H9 (cell line): Measurements from ENCODE around the gene NVL. TPM values are rescaled to one million over a fixed set of nuclear protein-coding genes. Genes with fewer than 3 reads are reported as not detected.

Experiments
- DNase-seq: peaks from one replicate; pipeline ENCODE4 v3.0.0-alpha.2; 2017
- H2AFZ ChIP-seq: one replicate; pipeline ENCODE4 v1.6.1; 2013; ENCODE audit warnings: mild to moderate bottlenecking, low read length, control low read depth, moderate library complexity
- H2AK5ac ChIP-seq: 2 replicates; pipeline ENCODE4 v1.6.1; 2013; ENCODE audit warnings: low read length, control low read depth, mixed read lengths; ENCODE audit not compliant: insufficient read length
- H2BK120ac ChIP-seq: one replicate; pipeline ENCODE4 v1.6.1; 2013; ENCODE audit warnings: low read depth, mild to moderate bottlenecking, low read length, control low read depth, inconsistent platforms; ENCODE audit not compliant: poor library complexity, severe bottlenecking
- H2BK12ac ChIP-seq: 2 replicates; pipeline ENCODE4 v1.6.1; 2013; ENCODE audit warnings: low read length, control low read depth, mixed read lengths, low read depth; ENCODE audit not compliant: insufficient read length
- H2BK15ac ChIP-seq: 2 replicates; pipeline ENCODE4 v1.6.1; 2013; ENCODE audit warnings: low read depth, low read length, control low read depth
- H2BK20ac ChIP-seq: one replicate; pipeline ENCODE4 v1.6.1; 2013; ENCODE audit warnings: low read depth, mild to moderate bottlenecking, low read length, control low read depth, inconsistent platforms; ENCODE audit not compliant: poor library complexity, severe bottlenecking
- H2BK5ac ChIP-seq: 2 replicates; pipeline ENCODE4 v1.6.1; 2013; ENCODE audit warnings: low read length, control low read depth, mixed read lengths; ENCODE audit not compliant: insufficient read length
- H3K14ac ChIP-seq: 2 replicates; pipeline ENCODE4 v1.6.1; 2013; ENCODE audit warnings: low read length, control low read depth; ENCODE audit not compliant: insufficient read depth
- H3K18ac ChIP-seq: 2 replicates; pipeline ENCODE4 v1.6.1; 2013; ENCODE audit warnings: low read depth, mild to moderate bottlenecking, mixed read lengths, low read length, control low read depth; ENCODE audit not compliant: insufficient read length
- H3K23ac ChIP-seq: 2 replicates; pipeline ENCODE4 v1.6.1; 2013; ENCODE audit warnings: low read length, control low read depth, mixed read lengths, low read depth; ENCODE audit not compliant: insufficient read length
- H3K23me2 ChIP-seq: 2 replicates; pipeline ENCODE4 v1.6.1; 2013; ENCODE audit warnings: low read depth, mild to moderate bottlenecking, mixed read lengths, low read length, control low read depth; ENCODE audit not compliant: insufficient read length, poor library complexity, severe bottlenecking
- H3K27ac ChIP-seq: 2 replicates; pipeline ENCODE4 v1.5.1; 2013; ENCODE audit warnings: low read length, control low read depth, mixed read lengths, low read depth; ENCODE audit not compliant: insufficient read length
- H3K27me3 ChIP-seq: 2 replicates; pipeline ENCODE4 v1.6.1; 2013; ENCODE audit warnings: low read length, control low read depth, inconsistent platforms; ENCODE audit not compliant: insufficient read depth
- H3K4ac ChIP-seq: 2 replicates; pipeline ENCODE4 v1.6.1; 2013; ENCODE audit warnings: low read depth, mild to moderate bottlenecking, control low read depth, inconsistent platforms, low read length, moderate library complexity
- H3K4me1 ChIP-seq: 2 replicates; pipeline ENCODE4 v1.6.1; 2013; ENCODE audit warnings: low read length, control low read depth, inconsistent platforms; ENCODE audit not compliant: insufficient read depth
- H3K4me2 ChIP-seq: 2 replicates; pipeline ENCODE4 v1.6.1; 2013; ENCODE audit warnings: low read length, control low read depth, mixed read lengths; ENCODE audit not compliant: insufficient read length, insufficient read depth
- H3K56ac ChIP-seq: 2 replicates; pipeline ENCODE4 v1.6.1; 2013; ENCODE audit warnings: low read depth, mild to moderate bottlenecking, mixed read lengths, low read length, control low read depth; ENCODE audit not compliant: insufficient read length
- H3K79me1 ChIP-seq: 2 replicates; pipeline ENCODE4 v1.6.1; 2013; ENCODE audit warnings: low read depth, mild to moderate bottlenecking, moderate library complexity, low read length, control low read depth, inconsistent platforms; ENCODE audit not compliant: insufficient read depth, poor library complexity, severe bottlenecking
- H3K79me2 ChIP-seq: 2 replicates; pipeline ENCODE4 v1.6.1; 2013; ENCODE audit warnings: low read length, control low read depth, inconsistent platforms; ENCODE audit not compliant: insufficient read depth
- H3K9ac ChIP-seq: 2 replicates; pipeline ENCODE4 v1.6.1; 2013; ENCODE audit warnings: low read length, control low read depth, mixed read lengths; ENCODE audit not compliant: insufficient read length; ENCODE audit errors: extremely low read depth
- H3K9me3 ChIP-seq: one replicate; pipeline ENCODE4 v1.6.1; 2013; ENCODE audit warnings: low read depth, low read length, inconsistent platforms; ENCODE audit not compliant: control insufficient read depth
- H3T11ph ChIP-seq: one replicate; pipeline ENCODE4 v1.6.1; 2013; ENCODE audit warnings: mild to moderate bottlenecking, low read length, control low read depth, inconsistent platforms
- H4K20me1 ChIP-seq: one replicate; pipeline ENCODE4 v1.6.1; 2013; ENCODE audit not compliant: control insufficient read depth, insufficient read length, insufficient read depth
- H4K5ac ChIP-seq: 2 replicates; pipeline ENCODE4 v1.6.1; 2013; ENCODE audit warnings: low read depth, mild to moderate bottlenecking, mixed read lengths, low read length, control low read depth; ENCODE audit not compliant: insufficient read length
- H4K8ac ChIP-seq: replicated peaks from 2 replicates; pipeline ENCODE4 v1.6.1; 2013; ENCODE audit warnings: low read length, control low read depth, mixed read lengths, low read depth; ENCODE audit not compliant: insufficient read length
- H4K91ac ChIP-seq: 2 replicates; pipeline ENCODE4 v1.6.1; 2013; ENCODE audit warnings: low read depth, mild to moderate bottlenecking, moderate library complexity, mixed read lengths, low read length, control low read depth; ENCODE audit not compliant: insufficient read length
- H3K27ac Mint-ChIP-seq, 3 experiments: 2 replicates in 2 of 3; 3 replicates in 1 of 3; pipeline ENCODE4 v1.8.0; 2020 to 2021; ENCODE audit warnings: mixed read lengths in 3 of 3, mild to moderate bottlenecking in 1 of 3, moderate library complexity in 1 of 3
- H3K27me3 Mint-ChIP-seq: 2 replicates; pipeline ENCODE4 v1.8.0; 2021; ENCODE audit warnings: low read depth, mild to moderate bottlenecking, moderate library complexity, mixed read lengths
- H3K36me3 Mint-ChIP-seq, 3 experiments: 2 replicates in 2 of 3; 3 replicates in 1 of 3; pipeline ENCODE4 v1.8.0; 2020 to 2021; ENCODE audit warnings: low read depth in 3 of 3, mixed read lengths in 3 of 3; ENCODE audit not compliant: insufficient read depth in 1 of 3
- H3K4me1 Mint-ChIP-seq, 2 experiments: 2 replicates each; pipeline ENCODE4 v1.8.0; 2020; ENCODE audit warnings: mixed read lengths in 2 of 2
- H3K4me3 Mint-ChIP-seq, 2 experiments: 2 replicates in 1 of 2; 3 replicates in 1 of 2; pipeline ENCODE4 v1.8.0; 2020 to 2021; ENCODE audit warnings: mild to moderate bottlenecking in 2 of 2, mixed read lengths in 2 of 2, moderate library complexity in 1 of 2
- H3K9me3 Mint-ChIP-seq, 2 experiments: 2 replicates in 1 of 2; 3 replicates in 1 of 2; pipeline ENCODE4 v1.8.0; 2020; ENCODE audit warnings: mild to moderate bottlenecking in 2 of 2, mixed read lengths in 2 of 2, moderate library complexity in 1 of 2
- WGBS: extraction: QIAGEN DNeasy Blood & Tissue Kit; methylation state at CpG from one replicate; pipeline ENCODE4 v1.1.7; 2013; ENCODE audit warnings: missing lambda C conversion rate, low lambda C conversion rate, mixed read lengths; ENCODE audit not compliant: insufficient read length; ENCODE audit errors: extremely low coverage; 5-methylcytosine and 5-hydroxymethylcytosine counted together
- total RNA-seq: library from RNA; stranded (reverse); gene quantifications from 2 replicates; pipeline ENCODE4 v1.2.1, GENCODE V29; 2021
- TF ChIP-seq, protein P1 (sequence below): fragments of 200-600 bp; sonication (generic); conservative IDR thresholded peaks from 3 replicates; pipeline ENCODE4 v1.8.0; 2021; ENCODE audit warnings: antibody characterized with exemption, mild to moderate bottlenecking

Gene NVL
- total RNA-seq, 1 experiment from 2014 or later, result 66.9 TPM

- Histone ChIP-seq H2BK12ac (no peak overlapping the region), H3K18ac (no peak overlapping the region), H3T11ph (no peak overlapping the region), H2AFZ (no peak overlapping the region), H3K79me1 (no peaks in the 10 kb centered on the region), H2BK15ac (no peak overlapping the region), H4K8ac (no peak overlapping the region), H4K20me1 (no peaks in the 10 kb centered on the region), H4K5ac (no peak overlapping the region), H2BK20ac (no peak overlapping the region), H3K4me1 (no peaks in the 10 kb centered on the region), H2AK5ac (no peak overlapping the region), H3K27ac (no peak overlapping the region), H3K79me2 (no peaks in the 10 kb centered on the region), H3K4ac (no peak overlapping the region), H3K23ac (no peak overlapping the region), H3K27me3 (no peaks in the 10 kb centered on the region), H3K14ac (no peak overlapping the region), H3K4me2 (no peak overlapping the region), H3K56ac (no peak overlapping the region), H3K9ac (no peak overlapping the region), H2BK120ac (no peak overlapping the region), H3K9me3 (no peaks in the 10 kb centered on the region), H4K91ac (no peak overlapping the region), H3K23me2 (no peaks in the 10 kb centered on the region), H2BK5ac (no peak overlapping the region)
- Mint-ChIP-seq H3K36me3 (peaks cover 0 to 74% (median 39%) of the 10 kb centered on the region in 3 experiments; a peak in 5 of 7 replicates), H3K4me3 (no peak overlapping the region), H3K4me1 (no peaks in the 10 kb centered on the region), H3K27ac (no peak overlapping the region; a peak in 1 of 7 replicates), H3K27me3 (no peaks in the 10 kb centered on the region), H3K9me3 (no peaks in the 10 kb centered on the region)
- TF ChIP-seq, protein P1, sequence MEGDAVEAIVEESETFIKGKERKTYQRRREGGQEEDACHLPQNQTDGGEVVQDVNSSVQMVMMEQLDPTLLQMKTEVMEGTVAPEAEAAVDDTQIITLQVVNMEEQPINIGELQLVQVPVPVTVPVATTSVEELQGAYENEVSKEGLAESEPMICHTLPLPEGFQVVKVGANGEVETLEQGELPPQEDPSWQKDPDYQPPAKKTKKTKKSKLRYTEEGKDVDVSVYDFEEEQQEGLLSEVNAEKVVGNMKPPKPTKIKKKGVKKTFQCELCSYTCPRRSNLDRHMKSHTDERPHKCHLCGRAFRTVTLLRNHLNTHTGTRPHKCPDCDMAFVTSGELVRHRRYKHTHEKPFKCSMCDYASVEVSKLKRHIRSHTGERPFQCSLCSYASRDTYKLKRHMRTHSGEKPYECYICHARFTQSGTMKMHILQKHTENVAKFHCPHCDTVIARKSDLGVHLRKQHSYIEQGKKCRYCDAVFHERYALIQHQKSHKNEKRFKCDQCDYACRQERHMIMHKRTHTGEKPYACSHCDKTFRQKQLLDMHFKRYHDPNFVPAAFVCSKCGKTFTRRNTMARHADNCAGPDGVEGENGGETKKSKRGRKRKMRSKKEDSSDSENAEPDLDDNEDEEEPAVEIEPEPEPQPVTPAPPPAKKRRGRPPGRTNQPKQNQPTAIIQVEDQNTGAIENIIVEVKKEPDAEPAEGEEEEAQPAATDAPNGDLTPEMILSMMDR, result no peak
- no peak for DNase-seq
- no CpG with 5 or more reads among the region's 4 CpGs for WGBS
Observed at GRCh38 chr1:224267925-224268324, 62.0 kb downstream of the NVL start.
